Measurements from ENCODE around the gene DDI2.
"Not testable (repeated sequence)": the region's sequence is repeated elsewhere in the genome, so short reads cannot be mapped to it uniquely, and the experiment has no call there.

Gene DDI2

GRCh38 chr1:15676688-15677661 lies 59.7 kb downstream of the DDI2 start:
- in situ Hi-C loops (cut with MboI; ENCODE audit: low sequenced_read_pairs), result no loop called here

- in situ Hi-C loops (cut with MboI; ENCODE audit: low sequenced_read_pairs), result no loop called here
Measured at GRCh38 chr1:15678578-15678977, 61.3 kb downstream of the DDI2 start.

- in situ Hi-C loops (cut with MboI; ENCODE audit: low sequenced_read_pairs), result no loop called here
Measured at GRCh38 chr1:15680131-15680530, 62.9 kb downstream of the DDI2 start.

DNA sequence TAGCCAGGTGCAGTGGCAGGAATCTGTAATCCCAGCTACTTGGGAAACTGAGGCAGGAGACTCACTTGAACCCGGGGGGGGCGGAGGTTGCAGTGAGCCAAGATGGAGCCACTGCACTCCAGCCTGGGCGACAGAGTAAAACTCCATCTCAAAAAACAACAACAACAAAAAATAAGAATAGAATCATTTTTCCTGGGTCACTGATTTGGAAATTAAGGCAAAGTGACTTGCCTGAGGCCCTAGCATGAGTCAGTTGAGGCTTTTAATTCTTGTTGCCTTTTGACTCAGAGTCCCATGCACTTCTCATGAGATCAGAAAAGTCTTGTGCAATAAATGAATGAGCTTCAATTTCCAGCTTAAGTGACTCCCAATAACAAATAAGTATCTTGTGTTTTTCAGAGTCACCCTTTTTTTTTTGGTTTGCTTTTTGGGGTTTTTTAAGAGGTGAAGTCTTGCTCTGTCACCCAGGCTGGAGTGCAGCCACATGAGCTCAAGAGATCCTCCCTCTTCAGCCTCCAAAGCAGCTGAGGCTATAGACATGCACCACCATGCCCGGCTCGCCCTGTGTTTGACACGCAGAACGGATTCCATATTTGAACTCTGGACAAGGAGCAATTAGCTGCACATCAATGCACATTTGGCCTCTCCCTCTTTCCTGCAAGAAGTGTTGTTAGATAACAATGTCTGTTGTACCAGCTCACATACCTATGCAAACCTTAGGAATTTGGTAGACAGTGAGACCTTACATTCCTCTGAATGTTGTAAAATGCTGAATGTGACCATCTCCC lies 63.5 kb downstream of the DDI2 start:
- in situ Hi-C loops (cut with MboI; ENCODE audit: low sequenced_read_pairs), result no loop called here

DNA sequence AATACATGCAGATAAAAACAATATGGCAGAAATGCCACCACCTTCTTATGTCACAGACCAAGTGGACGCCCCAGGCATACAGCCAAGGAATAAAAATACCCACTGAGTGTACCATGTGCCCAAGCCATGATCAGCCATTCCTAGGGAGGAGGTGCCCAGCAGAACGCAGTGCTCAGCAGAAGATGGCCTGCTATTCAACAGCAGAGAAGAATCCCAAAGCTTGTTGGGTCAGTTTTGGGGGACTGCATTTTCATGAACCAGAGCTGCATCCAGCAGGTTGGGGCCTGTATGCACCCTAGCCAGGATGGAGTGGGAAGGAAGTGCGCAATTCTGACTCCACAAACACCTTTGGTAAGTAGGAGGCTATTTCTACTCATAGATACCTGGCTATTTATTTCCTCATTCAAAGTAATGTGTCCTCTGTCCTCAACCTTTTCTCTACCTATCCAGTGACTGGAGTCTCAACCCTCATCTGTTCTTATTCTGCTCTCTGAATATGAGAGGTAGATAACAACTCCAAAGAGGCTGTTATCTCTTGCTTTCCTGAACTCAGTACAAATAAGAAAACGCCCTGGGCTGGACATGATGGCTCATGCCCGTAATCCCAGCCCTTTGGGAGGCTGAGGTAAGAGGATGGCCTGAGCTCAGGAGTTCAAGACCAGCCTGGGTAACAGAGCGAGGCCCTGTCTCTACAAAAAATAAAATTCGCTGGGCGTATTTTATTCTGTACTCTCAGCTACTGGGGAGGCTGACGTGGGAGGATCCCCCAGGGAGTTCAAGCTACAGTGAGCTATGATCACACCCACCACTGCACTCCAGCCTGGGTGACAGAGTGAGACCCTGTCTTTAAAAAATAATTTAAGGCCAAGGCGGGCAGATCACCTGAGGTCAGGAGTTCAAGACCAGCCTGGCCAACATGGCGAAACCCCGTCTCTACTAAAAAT lies 64.4 kb downstream of the DDI2 start:
- in situ Hi-C loops (cut with MboI; ENCODE audit: low sequenced_read_pairs), result no loop called here

GRCh38 chr1:15682936-15683341 lies 65.7 kb downstream of the DDI2 start:
- in situ Hi-C loops (cut with MboI; ENCODE audit: low sequenced_read_pairs), result no loop called here

GRCh38 chr1:15683345-15684039 lies 66.2 kb downstream of the DDI2 start:
- in situ Hi-C loops (cut with MboI; ENCODE audit: low sequenced_read_pairs), result no loop called here

GRCh38 chr1:15684042-15684461 lies 66.8 kb downstream of the DDI2 start, which contains the start of gene PLEKHM2:
TSS of gene PLEKHM2 (plus strand) at chr1:15684320. CDS start at chr1:15684559, 239 bp downstream.
- in situ Hi-C loops (cut with MboI; ENCODE audit: low sequenced_read_pairs), result no loop called here

GRCh38 chr1:15684468-15685291 lies 67.4 kb downstream of the DDI2 start:
- in situ Hi-C loops (cut with MboI; ENCODE audit: low sequenced_read_pairs), result no loop called here

DNA sequence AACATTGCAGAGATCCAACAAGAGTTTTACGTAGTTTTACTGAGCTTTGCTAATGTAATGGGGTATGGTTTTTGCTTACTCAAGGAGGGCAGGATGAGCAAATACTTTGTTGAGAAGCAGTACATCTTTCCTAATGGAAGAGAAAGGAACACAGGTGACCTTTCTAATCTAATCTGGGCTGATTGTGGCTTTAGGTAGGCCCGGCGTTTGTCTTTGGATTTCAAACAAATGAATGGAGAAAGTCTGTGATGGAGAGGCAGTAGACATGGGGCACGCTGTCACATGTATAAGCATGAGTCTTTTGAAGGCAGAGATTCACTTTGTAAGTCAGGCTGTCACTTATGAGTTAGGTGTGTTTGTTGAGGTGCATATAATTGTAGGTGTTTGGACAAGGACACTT lies 68.6 kb downstream of the DDI2 start:
- in situ Hi-C loops (cut with MboI; ENCODE audit: low sequenced_read_pairs), result no loop called here

- in situ Hi-C loops (cut with MboI; ENCODE audit: low sequenced_read_pairs), result no loop called here
Measured at GRCh38 chr1:15687446-15687845, 70.2 kb downstream of the DDI2 start.

DNA sequence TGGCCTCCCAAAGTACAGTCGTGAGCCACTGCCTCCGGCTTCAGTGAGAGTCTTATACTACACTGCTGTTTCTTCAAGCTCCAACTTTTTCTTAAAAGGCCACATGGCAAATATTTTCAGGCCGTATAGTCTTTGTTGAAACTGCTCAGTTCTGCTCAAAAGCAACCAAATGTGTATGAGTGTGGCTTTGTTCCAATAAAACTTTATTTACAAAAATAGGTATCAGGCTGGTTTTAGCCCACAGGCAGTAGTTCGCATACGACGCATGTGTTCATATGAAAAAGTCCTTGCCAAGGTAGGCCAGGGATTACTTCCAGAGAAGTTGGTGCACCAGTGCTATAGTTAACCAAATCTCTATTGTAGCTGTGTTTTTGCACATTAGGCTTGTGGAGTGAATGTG lies 73.1 kb downstream of the DDI2 start:
- in situ Hi-C loops (cut with MboI; ENCODE audit: low sequenced_read_pairs), result no loop called here

DNA sequence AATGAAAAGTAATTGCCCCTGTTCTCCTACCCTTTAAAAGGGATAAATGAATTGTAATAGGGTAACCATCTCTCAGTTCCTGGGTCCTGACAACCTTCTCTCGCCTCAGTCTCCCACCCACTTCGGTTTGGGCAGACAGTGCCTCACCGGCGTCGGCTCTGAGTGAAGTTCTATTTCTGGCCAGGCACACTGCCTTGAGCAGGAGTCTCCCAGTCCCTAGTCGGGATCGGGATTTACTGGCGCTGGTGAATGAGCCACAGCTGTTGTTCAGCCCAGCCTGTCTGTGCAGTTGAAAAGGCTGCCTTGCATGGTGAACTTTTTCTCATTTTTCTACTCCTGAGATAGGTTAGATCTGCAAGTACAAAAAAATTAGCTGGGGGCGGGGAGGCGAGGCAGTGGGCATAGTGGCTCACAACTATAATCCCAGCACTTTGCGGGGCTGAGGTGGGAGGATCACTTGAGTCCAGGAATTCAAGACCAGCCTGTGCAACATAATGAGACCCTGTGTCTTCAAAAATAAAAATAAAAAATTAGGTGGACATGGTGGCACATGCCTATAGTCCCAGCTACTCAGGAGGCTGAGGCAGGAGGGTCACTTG lies 74.3 kb downstream of the DDI2 start:
- in situ Hi-C loops (cut with MboI; ENCODE audit: low sequenced_read_pairs), result no loop called here

- in situ Hi-C loops (cut with MboI; ENCODE audit: low sequenced_read_pairs), result no loop called here
Measured at GRCh38 chr1:15692121-15692682, 74.9 kb downstream of the DDI2 start.

DNA sequence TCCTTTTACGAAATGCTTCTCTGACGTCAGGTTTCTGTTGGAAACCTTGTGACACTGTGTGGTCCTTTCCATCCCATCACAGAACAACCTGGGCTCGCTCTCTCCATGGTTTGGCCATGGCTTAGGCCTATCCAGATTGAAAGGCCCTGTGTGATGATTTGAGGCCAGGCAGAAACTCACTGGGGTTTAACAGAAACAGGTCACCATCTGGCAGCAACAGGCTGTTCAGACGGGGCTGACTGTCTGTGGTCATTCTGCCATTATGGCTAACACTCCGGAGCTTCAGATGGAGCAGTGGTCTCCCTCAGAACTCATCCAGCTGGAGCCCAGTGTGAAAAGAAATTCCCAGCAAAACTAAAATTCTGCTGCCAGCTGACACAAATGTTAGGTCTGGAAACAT lies 76.1 kb downstream of the DDI2 start:
- in situ Hi-C loops (cut with MboI; ENCODE audit: low sequenced_read_pairs), result no loop called here

DNA sequence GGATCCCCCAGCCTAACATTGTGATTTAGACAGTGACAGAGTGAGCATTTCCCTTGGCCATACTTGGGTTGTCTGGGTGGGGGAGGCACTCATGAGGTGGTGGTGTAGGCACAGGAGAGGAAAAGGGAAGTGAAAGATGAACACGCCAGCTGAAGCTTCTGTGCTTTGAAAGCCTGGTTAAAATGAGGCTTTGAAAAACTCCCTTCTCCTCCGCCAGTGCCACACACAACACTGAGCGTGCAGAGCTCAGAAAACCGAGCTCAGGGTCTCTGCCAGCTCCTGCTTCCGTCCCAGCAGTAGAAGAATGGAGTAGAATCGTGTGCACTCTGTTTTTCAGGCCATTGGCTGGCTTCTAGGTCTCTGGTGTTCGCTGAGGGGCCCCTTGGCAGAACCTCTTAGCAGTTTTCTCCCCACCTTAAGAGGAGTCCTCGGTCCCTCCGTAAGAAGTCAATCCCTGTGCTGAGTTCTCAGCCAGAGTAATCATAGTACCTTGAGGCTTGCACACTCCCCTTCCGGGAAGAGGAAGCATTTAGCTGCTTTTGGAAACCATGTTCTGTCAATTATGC lies 79.8 kb downstream of the DDI2 start:
- in situ Hi-C loops (cut with MboI; ENCODE audit: low sequenced_read_pairs), result no loop called here

- in situ Hi-C loops (cut with MboI; ENCODE audit: low sequenced_read_pairs), result no loop called here
Measured at GRCh38 chr1:15698201-15698600, 80.9 kb downstream of the DDI2 start.

GRCh38 chr1:15699321-15699720 lies 82.1 kb downstream of the DDI2 start:
- in situ Hi-C loops (cut with MboI; ENCODE audit: low sequenced_read_pairs), result not testable (repeated sequence)
